Measurements from ENCODE around the gene SNAP91.

- TF ChIP-seq CTCF (IDR thresholded peaks at IDR 0.05), result no peak
- no peak for TF ChIP-seq POLR2A (IDR thresholded peaks at IDR 0.05)
Measured at GRCh38 chr6:83574783-83575182, 134.1 kb downstream of the SNAP91 start.

All from testis (tissue), 2 donors.